ENCODE results near the gene PTPN11.

PTPN11 gene

GRCh38 chr12:112514456-112514855, 95.7 kb downstream of the PTPN11 start:
- TF ChIP-seq GATA2 (IDR thresholded peaks at IDR 0.05; ENCODE audit: low read depth, low read length) (no peak), GATA3 (IDR thresholded peaks at IDR 0.05; ENCODE audit: low read depth, low read length) (no peak)

- TF ChIP-seq GATA2 (IDR thresholded peaks at IDR 0.05; ENCODE audit: low read depth, low read length) (no peak), GATA3 (IDR thresholded peaks at IDR 0.05; ENCODE audit: low read depth, low read length) (no peak)
Observed at GRCh38 chr12:112514926-112515642, 96.3 kb downstream of the PTPN11 start.

GRCh38 chr12:112515868-112516267, 97.1 kb downstream of the PTPN11 start:
- TF ChIP-seq GATA2 (IDR thresholded peaks at IDR 0.05; ENCODE audit: low read depth, low read length) (no peak), GATA3 (IDR thresholded peaks at IDR 0.05; ENCODE audit: low read depth, low read length) (no peak)

GRCh38 chr12:112517730-112518364, 99.1 kb downstream of the PTPN11 start:
- TF ChIP-seq GATA2 (IDR thresholded peaks at IDR 0.05; ENCODE audit: low read depth, low read length): no peak
- no peak for TF ChIP-seq GATA3 (IDR thresholded peaks at IDR 0.05; ENCODE audit: low read depth, low read length)

- no peak for TF ChIP-seq GATA2 (IDR thresholded peaks at IDR 0.05; ENCODE audit: low read depth, low read length)
- no peak for TF ChIP-seq GATA3 (IDR thresholded peaks at IDR 0.05; ENCODE audit: low read depth, low read length)
Observed at GRCh38 chr12:112518365-112518735, 99.6 kb downstream of the PTPN11 start.

GRCh38 chr12:112523856-112524255, 105.1 kb downstream of the PTPN11 start:
- TF ChIP-seq GATA2 (IDR thresholded peaks at IDR 0.05; ENCODE audit: low read depth, low read length) (no peak), GATA3 (IDR thresholded peaks at IDR 0.05; ENCODE audit: low read depth, low read length) (no peak)

- TF ChIP-seq GATA3 (IDR thresholded peaks at IDR 0.05; ENCODE audit: low read depth, low read length): no peak
- TF ChIP-seq GATA2 (IDR thresholded peaks at IDR 0.05; ENCODE audit: low read depth, low read length): no peak
Observed at GRCh38 chr12:112524269-112524668, 105.5 kb downstream of the PTPN11 start.

- TF ChIP-seq GATA2 (IDR thresholded peaks at IDR 0.05; ENCODE audit: low read depth, low read length) (no peak), GATA3 (IDR thresholded peaks at IDR 0.05; ENCODE audit: low read depth, low read length) (no peak)
Observed at GRCh38 chr12:112524676-112525425, 106.1 kb downstream of the PTPN11 start.

GRCh38 chr12:112525426-112525809, 106.7 kb downstream of the PTPN11 start:
- TF ChIP-seq GATA3 (IDR thresholded peaks at IDR 0.05; ENCODE audit: low read depth, low read length): no peak
- TF ChIP-seq GATA2 (IDR thresholded peaks at IDR 0.05; ENCODE audit: low read depth, low read length): no peak

GRCh38 chr12:112527082-112527481, 108.3 kb downstream of the PTPN11 start:
- TF ChIP-seq GATA2 (IDR thresholded peaks at IDR 0.05; ENCODE audit: low read depth, low read length) (no peak), GATA3 (IDR thresholded peaks at IDR 0.05; ENCODE audit: low read depth, low read length) (no peak)

- TF ChIP-seq GATA3 (IDR thresholded peaks at IDR 0.05; ENCODE audit: low read depth, low read length): no peak
- no peak for TF ChIP-seq GATA2 (IDR thresholded peaks at IDR 0.05; ENCODE audit: low read depth, low read length)
Observed at GRCh38 chr12:112527501-112527900, 108.8 kb downstream of the PTPN11 start.

GRCh38 chr12:112528521-112528920, 109.8 kb downstream of the PTPN11 start:
- TF ChIP-seq GATA2 (IDR thresholded peaks at IDR 0.05; ENCODE audit: low read depth, low read length): no peak
- no peak for TF ChIP-seq GATA3 (IDR thresholded peaks at IDR 0.05; ENCODE audit: low read depth, low read length)

GRCh38 chr12:112530941-112531340, 112.2 kb downstream of the PTPN11 start:
- TF ChIP-seq GATA3 (IDR thresholded peaks at IDR 0.05; ENCODE audit: low read depth, low read length) (no peak), GATA2 (IDR thresholded peaks at IDR 0.05; ENCODE audit: low read depth, low read length) (no peak)

- TF ChIP-seq GATA2 (IDR thresholded peaks at IDR 0.05; ENCODE audit: low read depth, low read length) (no peak), GATA3 (IDR thresholded peaks at IDR 0.05; ENCODE audit: low read depth, low read length) (no peak)
Observed at GRCh38 chr12:112532106-112532505, 113.4 kb downstream of the PTPN11 start.

- TF ChIP-seq GATA2 (IDR thresholded peaks at IDR 0.05; ENCODE audit: low read depth, low read length) (no peak), GATA3 (IDR thresholded peaks at IDR 0.05; ENCODE audit: low read depth, low read length) (no peak)
Observed at GRCh38 chr12:112533528-112533927, 114.8 kb downstream of the PTPN11 start.
